ENCODE measurements around the gene HS3ST5. TPM values are rescaled to one million over a fixed set of nuclear protein-coding genes. Genes with fewer than 3 reads are reported as not detected.

The HS3ST5 gene
- total RNA-seq, 1 donor from 2014 or later, result 1.5 TPM

- Histone ChIP-seq H3K36me3 (ENCODE audit: insufficient read depth, low read length) (no peaks in the 10 kb centered on the region), H3K27me3 (ENCODE audit: insufficient read depth, low read length) (no peaks in the 10 kb centered on the region), H4K20me1 (ENCODE audit: insufficient read depth, low read length) (no peaks in the 10 kb centered on the region), H2AFZ (ENCODE audit: low read depth, low read length) (no peak overlapping the region), H3K4me1 (ENCODE audit: insufficient read depth, low read length) (no peaks in the 10 kb centered on the region), H3K9me3 (ENCODE audit: insufficient read depth, low read depth, low read length) (no peaks in the 10 kb centered on the region), H3K4me3 (ENCODE audit: insufficient read depth, low read depth, low read length) (no peak overlapping the region), H3K79me2 (ENCODE audit: insufficient read depth, low read length) (no peaks in the 10 kb centered on the region), H3K4me2 (ENCODE audit: low read length) (no peak overlapping the region), H3K9ac (ENCODE audit: low read length) (no peak overlapping the region), H3K27ac (ENCODE audit: low read depth, low read length) (no peak overlapping the region)
- no peak for DNase-seq (ENCODE audit: low read depth)
- FAIRE-seq, result no peak
- no peak overlapping the region for H3K27ac Mint-ChIP-seq (ENCODE audit: unreplicated experiment)
- TF ChIP-seq EZH2 (IDR thresholded peaks at IDR 0.05; ENCODE audit: insufficient read depth, low read length), result no peak
- no peak for TF ChIP-seq CTCF (IDR thresholded peaks at IDR 0.05; ENCODE audit: insufficient read depth, low read depth, low read length)
- H3K36me3 Mint-ChIP-seq (ENCODE audit: low read depth, unreplicated experiment), result no peaks in the 10 kb centered on the region
- no peaks in the 10 kb centered on the region for H3K27me3 Mint-ChIP-seq (ENCODE audit: low read depth, unreplicated experiment)
- H3K4me1 Mint-ChIP-seq (ENCODE audit: low read depth, unreplicated experiment), result peaks cover 8% of the 10 kb centered on the region
- no peak overlapping the region for H3K4me3 Mint-ChIP-seq (ENCODE audit: unreplicated experiment)
- no peaks in the 10 kb centered on the region for H3K9me3 Mint-ChIP-seq (ENCODE audit: unreplicated experiment)
Measured at GRCh38 chr6:114172576-114173260, 170.1 kb downstream of the HS3ST5 start.

- TF ChIP-seq EZH2 (IDR thresholded peaks at IDR 0.05; ENCODE audit: insufficient read depth, low read length) (no peak), CTCF (IDR thresholded peaks at IDR 0.05; ENCODE audit: insufficient read depth, low read depth, low read length) (no peak)
- H3K4me3 Mint-ChIP-seq (ENCODE audit: unreplicated experiment), result no peak overlapping the region
- H3K9me3 Mint-ChIP-seq (ENCODE audit: unreplicated experiment), result no peaks in the 10 kb centered on the region
- Histone ChIP-seq H2AFZ (ENCODE audit: low read depth, low read length) (no peak overlapping the region), H3K4me3 (ENCODE audit: insufficient read depth, low read depth, low read length) (no peak overlapping the region), H3K9ac (ENCODE audit: low read length) (no peak overlapping the region), H3K27ac (ENCODE audit: low read depth, low read length) (no peak overlapping the region), H3K36me3 (ENCODE audit: insufficient read depth, low read length) (no peaks in the 10 kb centered on the region), H3K9me3 (ENCODE audit: insufficient read depth, low read depth, low read length) (no peaks in the 10 kb centered on the region), H3K4me2 (ENCODE audit: low read length) (no peak overlapping the region), H4K20me1 (ENCODE audit: insufficient read depth, low read length) (no peaks in the 10 kb centered on the region), H3K4me1 (ENCODE audit: insufficient read depth, low read length) (no peaks in the 10 kb centered on the region), H3K27me3 (ENCODE audit: insufficient read depth, low read length) (no peaks in the 10 kb centered on the region), H3K79me2 (ENCODE audit: insufficient read depth, low read length) (no peaks in the 10 kb centered on the region)
- H3K36me3 Mint-ChIP-seq (ENCODE audit: low read depth, unreplicated experiment), result no peaks in the 10 kb centered on the region
- peaks cover 2% of the 10 kb centered on the region for H3K4me1 Mint-ChIP-seq (ENCODE audit: low read depth, unreplicated experiment)
- no peak for DNase-seq (ENCODE audit: low read depth)
- no peak overlapping the region for H3K27ac Mint-ChIP-seq (ENCODE audit: unreplicated experiment)
- FAIRE-seq, result no peak
- no peaks in the 10 kb centered on the region for H3K27me3 Mint-ChIP-seq (ENCODE audit: low read depth, unreplicated experiment)
Measured at GRCh38 chr6:114171473-114171872, 171.3 kb downstream of the HS3ST5 start.

- no peak overlapping the region for H3K9ac ChIP-seq (ENCODE audit: low read length)
- H3K36me3 ChIP-seq (ENCODE audit: insufficient read depth, low read length), result no peaks in the 10 kb centered on the region
- FAIRE-seq (no peak), DNase-seq (ENCODE audit: low read depth) (no peak)
- H3K27ac ChIP-seq (ENCODE audit: low read depth, low read length), result no peak overlapping the region
- Mint-ChIP-seq H3K36me3 (ENCODE audit: low read depth, unreplicated experiment) (no peaks in the 10 kb centered on the region), H3K4me3 (ENCODE audit: unreplicated experiment) (no peak overlapping the region), H3K27me3 (ENCODE audit: low read depth, unreplicated experiment) (no peaks in the 10 kb centered on the region), H3K4me1 (ENCODE audit: low read depth, unreplicated experiment) (peaks cover 2% of the 10 kb centered on the region), H3K9me3 (ENCODE audit: unreplicated experiment) (no peaks in the 10 kb centered on the region), H3K27ac (ENCODE audit: unreplicated experiment) (no peak overlapping the region)
- no peaks in the 10 kb centered on the region for H4K20me1 ChIP-seq (ENCODE audit: insufficient read depth, low read length)
- no peak overlapping the region for H2AFZ ChIP-seq (ENCODE audit: low read depth, low read length)
- H3K4me2 ChIP-seq (ENCODE audit: low read length), result no peak overlapping the region
- H3K4me1 ChIP-seq (ENCODE audit: insufficient read depth, low read length), result no peaks in the 10 kb centered on the region
- no peaks in the 10 kb centered on the region for H3K9me3 ChIP-seq (ENCODE audit: insufficient read depth, low read depth, low read length)
- TF ChIP-seq EZH2 (IDR thresholded peaks at IDR 0.05; ENCODE audit: insufficient read depth, low read length) (no peak), CTCF (IDR thresholded peaks at IDR 0.05; ENCODE audit: insufficient read depth, low read depth, low read length) (no peak)
- H3K4me3 ChIP-seq (ENCODE audit: insufficient read depth, low read depth, low read length), result no peak overlapping the region
- no peaks in the 10 kb centered on the region for H3K27me3 ChIP-seq (ENCODE audit: insufficient read depth, low read length)
- no peaks in the 10 kb centered on the region for H3K79me2 ChIP-seq (ENCODE audit: insufficient read depth, low read length)
Measured at GRCh38 chr6:114170958-114171387, 171.8 kb downstream of the HS3ST5 start.

All from astrocyte (in vitro differentiated cells and primary cell).